Activated CD4-positive, alpha-beta T cell treated with anti-CD3 and anti-CD28 coated beads, Interleukin-2, Interleukin-4, amounts not matched to agents 100 ng/mL and 50 ng/mL, durations not matched to agents 16 hours and 8 hours (primary cell): ENCODE data around the gene MAD1L1.
"Not testable (repeated sequence)": the region's sequence is repeated elsewhere in the genome, so short reads cannot be mapped to it uniquely, and the experiment has no call there.

Experiments
- DNase-seq: peaks from one replicate; pipeline ENCODE4 v3.0.0-alpha.2; 2020; ENCODE audit warnings: low spot score

MAD1L1 gene

GRCh38 chr7:2002561-2003450, 229.9 kb downstream of the MAD1L1 start:
- DNase-seq = no peak

GRCh38 chr7:2001601-2002442, 230.9 kb downstream of the MAD1L1 start:
- DNase-seq = no peak

DNA sequence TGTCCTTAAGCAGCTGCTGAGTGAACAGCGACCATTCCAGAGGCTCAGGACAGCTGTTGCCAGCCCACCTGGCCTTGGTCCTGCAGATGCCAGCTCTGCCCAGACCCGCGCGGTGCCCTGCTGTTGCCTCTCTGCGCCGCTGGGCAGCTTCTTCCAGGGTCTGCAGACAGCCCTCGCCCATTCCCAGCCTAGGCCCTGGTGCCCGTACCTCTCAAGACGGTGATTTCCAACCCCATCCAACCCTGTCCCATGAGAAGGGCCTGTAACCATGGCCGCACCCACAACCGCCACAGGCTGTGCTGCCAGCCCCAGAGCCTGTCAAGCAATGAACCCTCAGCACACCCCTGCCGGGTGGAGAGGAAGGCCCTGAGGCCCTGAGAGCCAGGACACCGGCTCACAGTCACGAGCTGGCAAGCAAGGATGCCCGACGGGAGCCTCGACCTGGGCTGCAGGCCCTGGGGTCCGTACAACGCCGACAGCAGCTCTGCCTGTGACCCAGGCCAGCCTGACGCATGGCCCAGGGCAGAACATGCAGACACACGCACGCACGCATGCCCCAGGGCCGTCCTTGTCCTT, 231.9 kb downstream of the MAD1L1 start:
- DNase-seq = no peak

DNA sequence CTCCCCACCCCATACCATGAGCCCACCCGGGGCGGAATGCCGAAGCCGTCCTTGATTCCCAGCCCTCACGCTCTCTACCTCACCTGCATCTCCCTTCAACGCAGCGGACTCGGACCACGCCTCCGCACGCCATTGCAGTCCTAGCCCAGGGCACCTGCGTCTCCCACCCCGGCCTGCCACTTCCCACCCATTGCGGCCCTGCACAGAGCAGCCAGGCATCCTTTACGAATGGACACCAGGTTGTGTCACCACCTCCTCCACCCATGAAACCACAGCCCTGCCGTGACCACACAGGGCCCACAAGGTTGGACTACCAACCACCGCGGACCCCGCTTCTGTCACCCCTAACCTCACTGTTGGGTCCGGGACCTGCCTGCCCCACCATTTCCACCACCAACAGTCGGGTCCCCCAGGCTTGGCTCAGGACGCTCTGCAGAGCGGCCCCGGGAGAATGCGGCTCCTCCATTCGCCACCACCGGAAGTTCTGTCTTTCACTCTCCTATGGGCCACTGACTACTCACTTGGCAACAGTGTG, 232.5 kb downstream of the MAD1L1 start:
- DNase-seq = no peak

- DNase-seq = no peak
Observed at GRCh38 chr7:1999278-1999984, 233.3 kb downstream of the MAD1L1 start.

GRCh38 chr7:1998146-1998545, 234.6 kb downstream of the MAD1L1 start:
- DNase-seq = no peak

DNA sequence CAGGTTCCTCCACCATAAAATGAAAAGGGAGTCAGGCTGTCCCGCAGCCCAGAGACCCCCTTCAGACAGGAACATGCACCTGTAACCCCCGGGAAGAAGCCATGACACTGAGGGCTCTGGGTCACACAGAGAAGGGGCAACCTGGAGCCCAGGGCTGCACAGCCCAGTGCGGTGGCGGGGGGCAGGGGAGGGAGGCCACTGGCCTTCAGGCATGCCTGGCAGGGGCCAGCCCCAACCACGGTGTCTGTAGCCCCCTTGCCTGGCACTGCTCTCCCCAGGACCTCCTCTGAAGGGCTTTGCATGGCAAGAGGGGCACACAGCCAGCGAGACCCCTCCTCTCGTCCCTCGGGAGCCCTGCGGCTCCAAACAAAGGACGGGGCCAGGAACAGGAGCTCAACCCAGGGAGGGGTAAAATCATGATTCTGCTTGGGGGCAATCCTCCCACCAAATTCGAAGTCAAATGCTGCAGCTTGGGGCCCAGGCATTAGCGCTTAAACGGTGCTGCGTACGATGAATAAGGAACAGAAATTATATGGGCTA, 235.1 kb downstream of the MAD1L1 start:
- no peak for DNase-seq

GRCh38 chr7:1996816-1997215, 235.9 kb downstream of the MAD1L1 start:
- no peak for DNase-seq

- not testable (repeated sequence) for DNase-seq
Observed at GRCh38 chr7:1995911-1996420, 236.8 kb downstream of the MAD1L1 start.

GRCh38 chr7:1995426-1995825, 237.3 kb downstream of the MAD1L1 start:
- no peak for DNase-seq

DNA sequence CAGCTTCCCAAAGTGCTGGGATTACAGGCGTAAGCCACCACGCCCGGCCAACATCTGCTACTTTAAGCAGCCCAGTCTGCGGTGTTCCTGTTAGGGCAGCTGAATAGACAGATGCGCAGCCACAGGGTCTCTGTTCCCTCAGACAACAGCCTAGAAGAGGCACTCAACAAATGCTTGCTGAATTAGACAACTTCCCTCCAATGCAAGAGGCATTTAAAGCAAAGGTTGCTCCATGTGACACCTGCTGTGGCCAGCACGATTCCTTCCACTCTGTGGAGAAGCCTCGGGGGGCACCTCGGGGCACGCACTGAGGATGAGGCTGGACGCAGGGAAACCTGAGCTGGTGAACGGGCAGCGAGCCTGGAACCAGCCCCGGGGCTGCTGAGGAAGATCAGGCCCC, 237.8 kb downstream of the MAD1L1 start:
- no peak for DNase-seq

DNA sequence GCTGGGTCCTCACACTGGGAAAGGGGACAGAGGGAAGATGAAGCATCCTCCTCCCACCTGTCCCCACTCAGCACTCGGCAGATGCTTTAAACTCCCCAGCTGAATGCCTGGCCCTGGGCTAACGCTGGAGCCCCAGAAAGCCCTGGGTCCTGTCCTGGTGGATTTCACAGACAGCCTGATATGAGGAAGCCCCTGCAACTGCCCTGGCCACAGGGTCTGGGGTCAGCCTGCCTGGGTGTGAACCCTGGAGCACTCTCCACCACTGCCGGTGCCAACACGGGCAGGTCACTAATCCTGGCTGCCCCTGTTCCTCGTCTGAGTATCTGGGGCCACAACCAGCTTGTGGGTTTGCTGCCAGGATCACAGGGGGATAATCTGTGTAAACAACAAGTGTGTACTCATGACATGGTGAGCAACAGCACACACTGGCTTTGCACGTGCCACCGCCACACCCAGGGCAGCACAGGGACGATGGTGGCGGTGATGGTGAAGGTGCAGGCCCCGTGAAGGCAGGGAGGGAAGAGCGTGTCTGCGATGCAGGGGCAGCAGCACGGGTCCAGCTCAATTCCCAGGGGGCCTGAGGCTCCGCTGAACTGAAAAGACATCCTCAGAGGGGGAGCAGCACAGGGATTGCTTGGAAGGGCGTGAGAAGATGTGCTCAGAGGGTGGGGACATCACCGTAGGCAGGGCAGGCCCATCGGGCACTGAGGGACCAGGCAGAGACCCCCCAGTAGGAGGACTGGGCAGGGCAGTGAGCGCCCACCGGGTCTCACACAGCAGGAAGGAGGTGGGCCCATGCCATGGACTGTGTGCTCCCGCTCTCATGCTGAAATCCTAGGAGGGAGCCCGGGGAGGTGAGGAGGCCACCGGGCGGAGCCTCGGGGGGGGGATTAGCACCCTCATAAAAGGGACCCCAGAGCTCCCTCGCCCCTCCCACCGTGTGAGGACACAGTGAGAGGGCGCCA, 238.7 kb downstream of the MAD1L1 start:
- no peak for DNase-seq

DNA sequence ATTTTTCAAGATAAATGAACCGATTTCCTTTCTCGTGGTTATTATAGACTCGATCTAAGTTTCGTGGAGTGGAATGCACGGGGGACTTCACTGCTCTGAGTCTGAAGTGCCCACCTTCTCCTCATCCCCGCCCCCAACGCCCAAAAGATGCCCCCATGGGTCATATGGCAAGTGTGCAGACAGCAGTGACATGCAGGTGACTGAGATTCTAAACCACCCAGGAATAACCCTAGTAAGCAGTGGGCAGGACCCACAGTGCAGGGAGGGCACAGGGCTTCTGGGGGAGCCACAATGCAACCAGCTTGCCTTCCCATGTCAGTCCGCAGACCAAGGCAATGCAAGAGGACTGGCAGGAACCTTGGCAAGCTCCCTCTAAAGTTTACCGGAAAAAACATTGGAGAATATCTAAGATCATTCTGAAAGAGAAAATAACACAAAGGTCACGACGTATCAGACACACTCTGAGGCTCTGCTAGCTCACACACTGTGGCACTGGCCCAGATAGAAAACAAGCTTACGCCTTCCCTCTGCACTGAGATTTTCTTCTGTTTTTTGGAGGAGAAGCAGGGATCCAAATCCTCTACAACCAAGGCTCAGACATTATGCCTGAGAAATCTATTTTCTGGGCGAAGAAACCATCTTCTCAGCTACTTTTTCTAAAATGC, 239.6 kb downstream of the MAD1L1 start:
- DNase-seq = no peak

GRCh38 chr7:1992554-1992953, 240.2 kb downstream of the MAD1L1 start:
- no peak for DNase-seq

DNA sequence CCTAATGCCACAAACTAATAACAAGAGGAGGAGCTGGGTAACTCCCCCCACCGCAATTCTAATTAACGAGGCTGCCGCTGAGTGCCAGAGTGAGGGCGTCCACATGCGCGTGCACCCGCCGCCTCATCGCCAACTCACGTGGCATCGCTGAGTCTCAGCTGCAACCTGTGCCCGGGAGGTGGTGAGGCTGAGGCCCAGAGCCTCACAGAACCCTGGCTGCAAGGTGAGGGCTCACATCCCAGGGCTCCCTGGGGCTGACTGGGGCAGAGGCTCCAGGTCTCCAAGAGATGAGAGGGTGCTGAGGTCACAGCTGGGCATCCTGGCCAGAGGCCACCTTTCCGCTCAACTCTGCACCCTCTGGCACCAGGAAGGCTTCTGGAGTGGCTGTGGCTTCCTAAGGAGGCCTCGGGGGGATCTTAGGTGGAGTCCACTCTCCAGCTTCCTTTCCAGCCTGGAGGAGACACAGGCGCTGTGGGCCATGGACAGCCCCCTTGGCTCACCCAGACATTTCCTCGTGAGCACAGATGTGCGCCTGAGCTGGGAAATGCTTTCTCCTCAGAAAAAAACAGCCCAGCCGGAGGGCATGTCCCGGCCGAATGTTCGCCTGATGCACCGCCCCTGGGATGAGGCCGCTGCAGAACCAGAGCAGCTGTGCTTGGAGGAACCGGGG, 242.6 kb downstream of the MAD1L1 start:
- DNase-seq = no peak

- no peak for DNase-seq
Observed at GRCh38 chr7:1989049-1989860, 243.5 kb downstream of the MAD1L1 start.

DNA sequence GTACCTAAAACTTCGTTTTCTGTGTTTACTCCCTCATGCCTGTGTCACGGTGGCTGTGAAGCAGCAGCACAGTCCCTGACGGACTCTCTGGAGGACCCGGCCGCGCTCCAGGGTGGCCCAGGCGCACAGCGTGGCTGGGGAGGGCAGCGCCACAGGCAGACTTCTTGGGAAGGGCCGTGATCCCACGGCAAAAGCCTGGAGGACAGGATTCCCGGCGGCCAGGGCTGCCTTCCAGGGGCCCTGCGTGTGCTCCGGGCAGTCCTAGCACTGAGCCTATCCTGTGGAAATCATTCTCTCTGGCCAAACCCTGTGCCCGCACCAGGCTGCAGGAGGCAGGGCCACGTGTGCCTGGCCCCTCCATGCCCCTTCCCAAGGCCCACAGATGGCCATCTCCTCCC, 244.2 kb downstream of the MAD1L1 start:
- DNase-seq = no peak
